Panc1 (cell line): ENCODE measurements around the gene GPC2. TPM values are rescaled to one million over a fixed set of nuclear protein-coding genes. Genes with fewer than 3 reads are reported as not detected.
"Not testable (repeated sequence)": the region's sequence is repeated elsewhere in the genome, so short reads cannot be mapped to it uniquely, and the experiment has no call there.

Experiments
- ATAC-seq: fragments of 200-7000 bp; cut with Tn5 transposase; 2 replicates; pipeline ENCODE4 v1.9.1; 2020; ENCODE audit warnings: mild to moderate bottlenecking, moderate library complexity
- BruUV-seq: library from RNA; stranded (reverse); fragments of 400-500 nt; replicated peaks from 2 replicates; lab custom pipeline; 2021; lab: Mats Ljungman, UMichigan
- CTCF ChIA-PET: fragments of 300-600 bp; sonication (Branson Sonifier 250); formaldehyde crosslinking; loops from one replicate; lab custom pipeline; 2022; ENCODE audit warnings: antibody characterized with exemption; lab: Charles Lee
- POLR2A ChIA-PET: fragments of 300-600 bp; sonication (Branson Sonifier 250); formaldehyde crosslinking; loops from one replicate; lab custom pipeline; 2022; ENCODE audit warnings: antibody characterized with exemption; lab: Charles Lee
- DNase-seq: peaks from one replicate; pipeline ENCODE4 v3.0.0-alpha.2; 2010; ENCODE audit warnings: low read depth, low spot score
- H3K27ac ChIP-seq: 2 replicates; pipeline ENCODE4 v1.5.1; 2011; ENCODE audit warnings: mild to moderate bottlenecking, low read length, inconsistent platforms
- H3K27me3 ChIP-seq: fragments of 200-500 bp; sonication (Bioruptor generic); 2 replicates; pipeline ENCODE4 v1.6.0; 2014; ENCODE audit warnings: low read length, inconsistent platforms; ENCODE audit not compliant: control insufficient read depth, insufficient read depth
- H3K36me3 ChIP-seq: fragments of 200-500 bp; sonication (Bioruptor generic); 2 replicates; pipeline ENCODE4 v1.5.1; 2014; ENCODE audit warnings: inconsistent platforms, mild to moderate bottlenecking, low read length, moderate library complexity; ENCODE audit not compliant: control insufficient read depth, insufficient read depth
- H3K4me1 ChIP-seq: 2 replicates; pipeline ENCODE4 v1.5.1; 2011; ENCODE audit warnings: inconsistent platforms, mild to moderate bottlenecking, low read length, moderate library complexity; ENCODE audit not compliant: control insufficient read depth, insufficient read depth
- H3K4me3 ChIP-seq, 2 experiments: 2 replicates each; pipeline ENCODE4 v1.5.1; 2011 to 2012; ENCODE audit warnings: low read depth in 2 of 2, low read length in 2 of 2, mild to moderate bottlenecking in 2 of 2, inconsistent platforms in 1 of 2, moderate library complexity in 1 of 2
- H3K9me3 ChIP-seq: fragments of 200-500 bp; sonication (Bioruptor generic); 2 replicates; pipeline ENCODE4 v1.5.1; 2014; ENCODE audit warnings: low read depth, mild to moderate bottlenecking, inconsistent platforms, low read length, moderate library complexity; ENCODE audit not compliant: control insufficient read depth, insufficient read depth
- POLR2AphosphoS5 ChIP-seq: IDR thresholded peaks from 2 replicates; pipeline ENCODE4 v1.6.1; 2012; ENCODE audit warnings: mild to moderate bottlenecking, low read depth, low read length, moderate library complexity
- SIN3A ChIP-seq: IDR thresholded peaks from 2 replicates; pipeline ENCODE4 v1.6.1; 2012; ENCODE audit warnings: low read depth, mild to moderate bottlenecking, low read length, moderate library complexity, borderline replicate concordance; ENCODE audit not compliant: insufficient read depth
- TCF7L2 ChIP-seq: IDR thresholded peaks from 2 replicates; pipeline ENCODE4 v1.6.1; 2011; ENCODE audit warnings: mild to moderate bottlenecking, low read depth, low read length, inconsistent platforms
- in situ Hi-C: cut with HindIII; loops from 2 replicates; pipeline ENCODE4 v1.10.0; 2016; ENCODE audit warnings: low sequenced_read_pairs, low pct_unique_long_range_greater_than_20kb
- intact Hi-C: fragments of 100-400 bp; cut with micrococcal nuclease; formaldehyde crosslinking; loops from one replicate; pipeline ENCODE4 v1.10.0; 2022; ENCODE audit not compliant: unreplicated experiment
- total RNA-seq: library from RNA; stranded (reverse); gene quantifications from one replicate; pipeline ENCODE4 v1.2.1, GENCODE V29; 2021; ENCODE audit not compliant: unreplicated experiment
- TF ChIP-seq, protein P1 (sequence below): fragments of 450-650 bp; IDR thresholded peaks from 2 replicates; pipeline ENCODE4 v1.5.1; 2017; ENCODE audit warnings: mild to moderate bottlenecking
- TF ChIP-seq, protein P2 (sequence below), 2 experiments: IDR thresholded peaks; 2 replicates each; pipeline ENCODE4 v1.6.1; 2011 to 2012; ENCODE audit warnings: low read depth in 2 of 2, control low read depth in 1 of 2, low read length in 1 of 2, mild to moderate bottlenecking in 1 of 2, moderate library complexity in 1 of 2; ENCODE audit not compliant: insufficient read depth in 1 of 2

Gene GPC2
- total RNA-seq, 1 experiment from 2014 or later = 7.9 TPM

DNA sequence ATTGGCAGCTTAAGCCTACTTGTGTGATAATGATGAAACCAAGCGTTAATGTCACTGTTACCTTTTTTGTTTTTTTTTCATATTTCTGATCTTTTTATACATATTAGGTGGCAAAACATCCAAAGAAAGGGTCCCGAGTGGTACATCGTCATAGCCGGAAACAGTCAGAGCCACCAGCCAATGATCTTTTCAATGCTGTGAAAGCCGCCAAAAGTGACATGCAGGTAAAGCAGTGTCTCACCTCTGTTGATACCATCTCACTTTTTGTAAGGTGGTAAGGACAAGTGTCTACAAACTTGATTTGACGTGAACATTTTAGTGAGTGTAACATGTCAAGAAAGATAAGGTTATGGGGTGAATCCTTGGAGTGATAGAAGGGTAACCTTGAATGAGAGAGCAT is 5.4 kb upstream of the GPC2 start:
- POLR2A ChIA-PET, CTCF ChIA-PET: not testable (repeated sequence)

DNA sequence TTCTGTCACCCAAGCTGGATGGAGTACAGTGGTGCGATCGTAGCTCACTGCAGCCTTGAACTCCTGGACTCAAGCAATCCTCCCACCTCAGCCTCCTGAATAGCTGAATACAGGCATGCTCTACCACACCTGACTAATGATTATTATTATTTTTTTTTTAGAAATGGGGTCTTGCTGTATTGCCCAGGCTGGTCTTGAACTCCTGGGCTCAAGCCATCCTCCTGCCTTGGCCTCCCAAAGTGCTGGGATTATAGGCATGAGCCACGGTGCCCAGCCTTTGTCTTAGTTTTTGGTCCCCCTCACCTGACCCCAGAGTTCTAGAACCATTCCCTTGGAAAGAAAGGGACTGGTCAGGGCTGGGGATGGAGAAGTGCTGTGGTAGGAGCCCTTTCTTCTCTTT is 2.9 kb upstream of the GPC2 start:
- H3K27me3 ChIP-seq, BruUV-seq, H3K4me1 ChIP-seq, H3K4me3 ChIP-seq, H3K27ac ChIP-seq, H3K9me3 ChIP-seq, DNase-seq, in situ Hi-C loops, H3K36me3 ChIP-seq, POLR2A ChIA-PET, intact Hi-C loops, ATAC-seq: not testable (repeated sequence)
- CTCF ChIA-PET = interaction anchor here (0.5 kb wide), 1 partner anchor 17 kb away, joined by 5 read pairs; no protein-coding TSS in a partner anchor

More for the DNA sequence above, 5.4 kb upstream of the GPC2 start:
- H3K4me1 ChIP-seq, H3K27ac ChIP-seq, H3K27me3 ChIP-seq, H3K9me3 ChIP-seq, in situ Hi-C loops, intact Hi-C loops, ATAC-seq, DNase-seq, H3K4me3 ChIP-seq, BruUV-seq, H3K36me3 ChIP-seq: not testable (repeated sequence)

DNA sequence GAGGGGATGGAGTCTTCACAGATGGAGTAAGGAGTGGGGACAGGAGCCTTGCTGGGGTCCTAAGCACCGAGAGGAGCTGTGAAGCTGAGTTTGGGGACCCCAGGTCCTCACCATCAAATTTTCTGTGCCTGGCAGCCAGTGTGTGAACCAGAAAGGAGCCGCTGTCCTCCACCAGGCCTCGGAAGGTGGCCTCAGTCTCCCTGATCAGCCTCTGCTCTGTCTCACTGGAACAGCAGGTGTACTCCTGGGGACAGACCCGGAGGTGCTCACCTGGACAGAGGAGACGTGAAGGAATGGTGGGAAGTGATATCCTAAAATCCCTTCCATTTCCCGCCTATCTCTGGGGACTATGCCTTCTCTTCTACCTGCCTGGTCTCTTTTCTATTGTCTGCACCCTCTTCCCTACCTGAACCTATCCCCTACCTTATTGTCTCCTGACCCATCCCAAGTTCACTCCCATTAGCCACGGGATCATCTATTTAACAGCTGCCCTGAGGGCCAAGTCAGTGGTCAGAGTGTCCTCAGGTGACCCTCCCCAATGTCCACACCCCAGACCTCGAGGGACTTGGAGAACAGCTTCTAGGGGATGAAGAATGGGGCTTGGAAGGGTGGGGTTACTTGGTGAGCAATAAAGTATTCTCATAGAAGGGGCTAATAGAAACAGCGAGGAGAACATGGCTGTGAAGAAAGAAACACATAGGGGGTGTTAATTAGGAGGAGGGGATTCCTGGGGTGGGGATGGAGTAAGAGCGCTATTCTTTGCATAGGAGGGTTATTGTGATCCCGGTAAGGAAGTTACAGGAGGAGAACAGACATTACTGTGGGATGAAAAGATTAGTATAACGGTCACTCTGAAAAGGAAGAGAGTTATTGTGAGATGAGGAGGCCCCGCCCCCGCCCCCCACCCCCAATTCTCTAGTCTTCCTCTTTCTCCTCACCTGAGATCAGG is 811 bp downstream of the GPC2 start:
- intact Hi-C loops = no loop called here
- in situ Hi-C loops = no loop called here
- no peak for DNase-seq
- no TSS peak for BruUV-seq
- POLR2A ChIA-PET = no interaction called here
- CTCF ChIA-PET = no interaction called here
- TF ChIP-seq, protein P1, sequence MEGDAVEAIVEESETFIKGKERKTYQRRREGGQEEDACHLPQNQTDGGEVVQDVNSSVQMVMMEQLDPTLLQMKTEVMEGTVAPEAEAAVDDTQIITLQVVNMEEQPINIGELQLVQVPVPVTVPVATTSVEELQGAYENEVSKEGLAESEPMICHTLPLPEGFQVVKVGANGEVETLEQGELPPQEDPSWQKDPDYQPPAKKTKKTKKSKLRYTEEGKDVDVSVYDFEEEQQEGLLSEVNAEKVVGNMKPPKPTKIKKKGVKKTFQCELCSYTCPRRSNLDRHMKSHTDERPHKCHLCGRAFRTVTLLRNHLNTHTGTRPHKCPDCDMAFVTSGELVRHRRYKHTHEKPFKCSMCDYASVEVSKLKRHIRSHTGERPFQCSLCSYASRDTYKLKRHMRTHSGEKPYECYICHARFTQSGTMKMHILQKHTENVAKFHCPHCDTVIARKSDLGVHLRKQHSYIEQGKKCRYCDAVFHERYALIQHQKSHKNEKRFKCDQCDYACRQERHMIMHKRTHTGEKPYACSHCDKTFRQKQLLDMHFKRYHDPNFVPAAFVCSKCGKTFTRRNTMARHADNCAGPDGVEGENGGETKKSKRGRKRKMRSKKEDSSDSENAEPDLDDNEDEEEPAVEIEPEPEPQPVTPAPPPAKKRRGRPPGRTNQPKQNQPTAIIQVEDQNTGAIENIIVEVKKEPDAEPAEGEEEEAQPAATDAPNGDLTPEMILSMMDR = no peak
- TF ChIP-seq SIN3A = no peak
- TF ChIP-seq, protein P2, sequence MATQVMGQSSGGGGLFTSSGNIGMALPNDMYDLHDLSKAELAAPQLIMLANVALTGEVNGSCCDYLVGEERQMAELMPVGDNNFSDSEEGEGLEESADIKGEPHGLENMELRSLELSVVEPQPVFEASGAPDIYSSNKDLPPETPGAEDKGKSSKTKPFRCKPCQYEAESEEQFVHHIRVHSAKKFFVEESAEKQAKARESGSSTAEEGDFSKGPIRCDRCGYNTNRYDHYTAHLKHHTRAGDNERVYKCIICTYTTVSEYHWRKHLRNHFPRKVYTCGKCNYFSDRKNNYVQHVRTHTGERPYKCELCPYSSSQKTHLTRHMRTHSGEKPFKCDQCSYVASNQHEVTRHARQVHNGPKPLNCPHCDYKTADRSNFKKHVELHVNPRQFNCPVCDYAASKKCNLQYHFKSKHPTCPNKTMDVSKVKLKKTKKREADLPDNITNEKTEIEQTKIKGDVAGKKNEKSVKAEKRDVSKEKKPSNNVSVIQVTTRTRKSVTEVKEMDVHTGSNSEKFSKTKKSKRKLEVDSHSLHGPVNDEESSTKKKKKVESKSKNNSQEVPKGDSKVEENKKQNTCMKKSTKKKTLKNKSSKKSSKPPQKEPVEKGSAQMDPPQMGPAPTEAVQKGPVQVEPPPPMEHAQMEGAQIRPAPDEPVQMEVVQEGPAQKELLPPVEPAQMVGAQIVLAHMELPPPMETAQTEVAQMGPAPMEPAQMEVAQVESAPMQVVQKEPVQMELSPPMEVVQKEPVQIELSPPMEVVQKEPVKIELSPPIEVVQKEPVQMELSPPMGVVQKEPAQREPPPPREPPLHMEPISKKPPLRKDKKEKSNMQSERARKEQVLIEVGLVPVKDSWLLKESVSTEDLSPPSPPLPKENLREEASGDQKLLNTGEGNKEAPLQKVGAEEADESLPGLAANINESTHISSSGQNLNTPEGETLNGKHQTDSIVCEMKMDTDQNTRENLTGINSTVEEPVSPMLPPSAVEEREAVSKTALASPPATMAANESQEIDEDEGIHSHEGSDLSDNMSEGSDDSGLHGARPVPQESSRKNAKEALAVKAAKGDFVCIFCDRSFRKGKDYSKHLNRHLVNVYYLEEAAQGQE (IDR thresholded peaks at IDR 0.05; ENCODE audit: insufficient read depth in 1 of 2, low read depth in 2 of 2, low read length in 1 of 2) = no peak
- no peak for TF ChIP-seq POLR2AphosphoS5
- no peak for TF ChIP-seq TCF7L2
- no peaks in the 10 kb centered on the region for H3K9me3 ChIP-seq
- peak overlapping the region; percentile 67 to 87 for H3K4me3 ChIP-seq
- no peak for ATAC-seq
- H3K36me3 ChIP-seq = peaks cover 2% of the 10 kb centered on the region; the same call in 1 of the 2 replicates
- peak overlapping the region; percentile 77 for H3K27ac ChIP-seq
- H3K27me3 ChIP-seq = no peaks in the 10 kb centered on the region
- H3K4me1 ChIP-seq = 0 out of 2 replicates have a peak, but pooled peaks cover 3% of the 10 kb centered on the region
